ENCODE results near the gene ADCY3. TPM values are rescaled to one million over a fixed set of nuclear protein-coding genes. Genes with fewer than 3 reads are reported as not detected.

ADCY3 gene
- polyA plus RNA-seq, 1 donor from 2014 or later: 28.8 TPM

- H3K27me3 ChIP-seq (ENCODE audit: insufficient read depth, low read depth, low read length): no peaks in the 10 kb centered on the region
Measured at GRCh38 chr2:24915175-24915574, 4.9 kb downstream of the ADCY3 start.

GRCh38 chr2:24914713-24915112 lies 5.3 kb downstream of the ADCY3 start:
- Histone ChIP-seq H3K36me3 (ENCODE audit: insufficient read depth, low read length) (no peaks in the 10 kb centered on the region), H3K9me2 (ENCODE audit: insufficient read depth, low read length) (no peaks in the 10 kb centered on the region), H3K27me3 (ENCODE audit: insufficient read depth, low read depth, low read length) (no peaks in the 10 kb centered on the region), H3K79me2 (replicated peaks; ENCODE audit: insufficient read depth, low read length) (peaks cover 2% of the 10 kb centered on the region), H3K4me3 (ENCODE audit: low read length) (no peak overlapping the region), H3K27ac (ENCODE audit: low read length) (no peak overlapping the region), H4K20me1 (ENCODE audit: insufficient read depth) (no peaks in the 10 kb centered on the region), H3K9ac (ENCODE audit: low read length) (no peak overlapping the region), H3K9me3 (ENCODE audit: low read length) (no peaks in the 10 kb centered on the region), H2AFZ (ENCODE audit: low read depth, low read length) (no peak overlapping the region), H3F3A (ENCODE audit: insufficient read depth, low read length, poor library complexity, severe bottlenecking) (no peaks in the 10 kb centered on the region), H3K4me2 (ENCODE audit: low read length) (no peak overlapping the region)
- no peak for TF ChIP-seq RAD21 (conservative IDR thresholded peaks at IDR 0.05)
- TF ChIP-seq EZH2 (IDR thresholded peaks at IDR 0.05; ENCODE audit: borderline replicate concordance, insufficient read depth, low read length, poor library complexity, severe bottlenecking): no peak
- no peak for TF ChIP-seq REST (IDR thresholded peaks at IDR 0.05; ENCODE audit: borderline replicate concordance)
- TF ChIP-seq TAF1 (IDR thresholded peaks at IDR 0.05; ENCODE audit: low read depth): no peak
- TF ChIP-seq MXI1 (conservative IDR thresholded peaks at IDR 0.05; ENCODE audit: poor library complexity, severe bottlenecking): no peak
- no peak for TF ChIP-seq CTCF (IDR thresholded peaks at IDR 0.05; ENCODE audit: poor library complexity, severe bottlenecking)

More at GRCh38 chr2:24915175-24915574, 4.9 kb downstream of the ADCY3 start:
- Histone ChIP-seq H3K36me3 (ENCODE audit: insufficient read depth, low read length) (no peaks in the 10 kb centered on the region), H4K20me1 (ENCODE audit: insufficient read depth) (no peaks in the 10 kb centered on the region), H3K4me3 (ENCODE audit: low read length) (no peak overlapping the region), H3K9ac (ENCODE audit: low read length) (no peak overlapping the region), H3K9me3 (ENCODE audit: low read length) (no peaks in the 10 kb centered on the region), H2AFZ (ENCODE audit: low read depth, low read length) (no peak overlapping the region), H3K4me2 (ENCODE audit: low read length) (no peak overlapping the region), H3K79me2 (replicated peaks; ENCODE audit: insufficient read depth, low read length) (peaks cover 2% of the 10 kb centered on the region), H3F3A (ENCODE audit: insufficient read depth, low read length, poor library complexity, severe bottlenecking) (no peaks in the 10 kb centered on the region), H3K27ac (ENCODE audit: low read length) (no peak overlapping the region), H3K9me2 (ENCODE audit: insufficient read depth, low read length) (no peaks in the 10 kb centered on the region)
- no peak for TF ChIP-seq SMC3 (conservative IDR thresholded peaks at IDR 0.05; ENCODE audit: poor library complexity)
- no peak for TF ChIP-seq MXI1 (conservative IDR thresholded peaks at IDR 0.05; ENCODE audit: poor library complexity, severe bottlenecking)
- TF ChIP-seq EZH2 (IDR thresholded peaks at IDR 0.05; ENCODE audit: borderline replicate concordance, insufficient read depth, low read length, poor library complexity, severe bottlenecking): no peak
- no peak for TF ChIP-seq CTCF (IDR thresholded peaks at IDR 0.05; ENCODE audit: poor library complexity, severe bottlenecking)
- TF ChIP-seq RAD21 (conservative IDR thresholded peaks at IDR 0.05): no peak
- TF ChIP-seq REST (IDR thresholded peaks at IDR 0.05; ENCODE audit: borderline replicate concordance): no peak
- TF ChIP-seq TAF1 (IDR thresholded peaks at IDR 0.05; ENCODE audit: low read depth): no peak
- TF ChIP-seq POLR2AphosphoS5 (IDR thresholded peaks at IDR 0.05): no peak
- TF ChIP-seq EP300 (conservative IDR thresholded peaks at IDR 0.05; ENCODE audit: poor library complexity, severe bottlenecking): no peak

Measured in neural cell (in vitro differentiated cells).